Activated naive CD8-positive, alpha-beta T cell (primary cell): ENCODE results near the gene MKS1.
A peak's percentile ranks its signal among the peaks of the same experiment; 100 is the strongest.

Source experiments
- H3K27ac Mint-ChIP-seq: one replicate; pipeline ENCODE4 v1.8.0; 2021; ENCODE audit warnings: mixed read lengths
- H3K27me3 Mint-ChIP-seq: one replicate; pipeline ENCODE4 v1.8.0; 2021; ENCODE audit warnings: mixed read lengths
- H3K36me3 Mint-ChIP-seq: one replicate; pipeline ENCODE4 v1.8.0; 2021; ENCODE audit warnings: mixed read lengths
- H3K4me1 Mint-ChIP-seq: one replicate; pipeline ENCODE4 v1.8.0; 2021; ENCODE audit warnings: low read depth, mixed read lengths
- H3K4me3 Mint-ChIP-seq: one replicate; pipeline ENCODE4 v1.8.0; 2021; ENCODE audit warnings: mild to moderate bottlenecking, mixed read lengths
- H3K9me3 Mint-ChIP-seq: one replicate; pipeline ENCODE4 v1.8.0; 2021; ENCODE audit warnings: low read depth, mixed read lengths

The MKS1 gene

DNA sequence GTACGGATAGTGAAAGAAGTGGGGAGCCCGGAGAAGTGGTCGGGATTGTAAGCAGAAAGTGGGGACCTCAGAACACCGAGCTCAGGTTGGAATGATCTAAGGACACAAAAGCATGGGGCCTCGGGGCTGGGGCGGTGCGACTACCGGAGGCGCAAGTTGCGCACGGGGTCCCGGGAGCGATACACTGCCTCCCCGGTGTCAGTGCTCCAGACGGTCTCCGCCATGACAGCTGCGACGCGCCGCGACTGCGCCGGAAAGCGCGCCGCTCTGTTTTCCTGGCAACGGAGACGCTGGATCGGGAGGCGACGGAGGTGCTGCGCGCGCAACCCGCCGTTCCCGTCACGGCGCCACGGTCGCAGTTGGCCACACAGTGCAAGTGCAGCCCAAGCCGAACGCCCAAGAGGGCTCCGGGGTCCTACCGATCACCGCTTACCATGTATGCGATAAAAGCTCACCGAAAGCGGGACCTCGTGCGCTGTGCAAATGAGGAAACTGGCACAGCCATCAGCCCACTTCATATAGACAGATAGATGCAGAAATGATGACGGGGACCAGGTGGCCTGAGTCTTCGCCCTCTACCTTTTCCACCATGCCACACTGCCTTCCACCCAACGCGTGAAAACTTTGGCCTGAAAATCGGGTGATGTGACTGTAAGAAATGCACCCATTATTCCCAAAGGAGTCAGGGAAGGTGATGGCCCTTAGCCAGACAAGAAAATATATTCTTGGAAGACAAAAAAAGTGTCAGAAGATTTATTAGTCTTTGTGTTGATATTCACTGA lies at the start of gene MKS1:
Gene MKS1, minus strand, starts transcription at position 249 of the 782 bp plus-strand sequence. Its CDS starts 25 bp downstream, at position 224.
- Mint-ChIP-seq H3K36me3 (peaks cover 6% of the 10 kb centered on the region), H3K9me3 (no peaks in the 10 kb centered on the region), H3K27ac (peak within 1 kb of the TSS; percentile 98), H3K4me1 (peaks cover 32% of the 10 kb centered on the region), H3K27me3 (no peaks in the 10 kb centered on the region), H3K4me3 (peak within 1 kb of the TSS; percentile 98)

DNA sequence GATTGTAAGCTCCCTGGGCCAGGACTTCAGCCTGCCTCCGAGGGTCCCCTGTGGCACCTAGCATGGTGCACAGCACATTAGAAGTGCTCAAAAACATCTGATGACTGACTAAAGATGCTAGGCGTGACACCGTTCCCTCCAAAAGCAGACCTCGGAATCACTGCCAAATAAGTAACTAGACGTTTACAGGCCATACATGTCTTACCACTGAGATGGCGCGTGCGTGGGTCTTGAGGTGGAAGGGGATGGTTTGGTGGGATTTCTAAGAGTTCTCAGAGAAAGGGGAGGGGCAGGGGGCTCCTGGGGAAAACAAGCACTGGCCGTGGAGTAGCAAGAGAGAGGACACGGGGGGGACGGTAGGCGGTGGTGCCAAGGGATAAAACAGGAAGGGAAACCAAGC lies 49.3 kb upstream of the MKS1 start:
- no peaks in the 10 kb centered on the region for H3K4me1 Mint-ChIP-seq
- H3K27ac Mint-ChIP-seq, result no peak overlapping the region
- H3K36me3 Mint-ChIP-seq, result no peaks in the 10 kb centered on the region
- peaks cover 19% of the 10 kb centered on the region for H3K27me3 Mint-ChIP-seq
- H3K9me3 Mint-ChIP-seq, result no peaks in the 10 kb centered on the region
- H3K4me3 Mint-ChIP-seq, result no peak overlapping the region

DNA sequence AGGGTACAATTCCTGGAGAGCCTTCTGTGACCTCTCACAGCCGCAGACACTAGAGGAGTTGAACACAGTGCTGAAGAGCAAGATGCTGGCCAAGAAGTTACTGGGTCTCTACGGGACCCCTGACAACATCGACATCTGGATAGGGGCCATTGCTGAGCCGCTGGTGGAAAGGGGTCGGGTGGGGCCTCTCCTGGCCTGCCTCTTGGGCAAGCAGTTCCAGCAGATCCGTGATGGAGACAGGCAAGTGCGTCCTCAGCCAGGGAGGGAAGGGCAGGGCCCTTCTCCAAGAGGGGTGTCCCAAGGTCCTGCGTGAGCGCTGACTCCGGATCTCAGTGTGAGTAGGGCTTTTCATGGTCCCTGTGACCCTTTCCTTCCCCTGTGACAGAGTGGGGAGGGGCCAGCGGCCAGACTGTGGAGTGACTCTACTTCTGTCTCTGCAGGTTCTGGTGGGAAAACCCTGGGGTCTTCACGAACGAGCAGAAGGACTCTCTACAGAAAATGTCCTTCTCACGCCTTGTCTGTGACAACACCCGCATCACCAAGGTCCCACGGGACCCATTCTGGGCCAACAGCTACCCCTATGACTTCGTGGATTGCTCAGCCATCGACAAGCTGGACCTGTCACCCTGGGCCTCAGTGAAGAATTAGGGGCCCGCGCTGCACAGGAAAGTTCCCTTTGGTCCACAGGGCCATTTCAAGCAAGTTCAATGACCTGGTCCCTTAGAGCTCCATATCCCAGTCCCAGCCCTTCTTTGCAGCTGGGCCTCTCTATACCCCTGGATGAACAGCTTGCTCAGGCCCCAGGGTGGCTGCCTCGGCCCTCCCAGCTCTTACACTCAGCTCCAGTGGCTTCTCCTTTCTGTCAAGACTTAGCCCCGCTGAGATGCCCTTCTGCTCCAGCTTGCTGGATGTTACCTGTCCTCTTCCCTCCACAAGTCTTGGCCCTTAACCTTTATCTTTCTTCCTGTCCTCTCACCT lies 48.6 kb upstream of the MKS1 start:
- Mint-ChIP-seq H3K9me3 (no peaks in the 10 kb centered on the region), H3K4me1 (no peaks in the 10 kb centered on the region), H3K27ac (no peak overlapping the region), H3K36me3 (no peaks in the 10 kb centered on the region), H3K4me3 (no peak overlapping the region), H3K27me3 (peaks cover 19% of the 10 kb centered on the region)

DNA sequence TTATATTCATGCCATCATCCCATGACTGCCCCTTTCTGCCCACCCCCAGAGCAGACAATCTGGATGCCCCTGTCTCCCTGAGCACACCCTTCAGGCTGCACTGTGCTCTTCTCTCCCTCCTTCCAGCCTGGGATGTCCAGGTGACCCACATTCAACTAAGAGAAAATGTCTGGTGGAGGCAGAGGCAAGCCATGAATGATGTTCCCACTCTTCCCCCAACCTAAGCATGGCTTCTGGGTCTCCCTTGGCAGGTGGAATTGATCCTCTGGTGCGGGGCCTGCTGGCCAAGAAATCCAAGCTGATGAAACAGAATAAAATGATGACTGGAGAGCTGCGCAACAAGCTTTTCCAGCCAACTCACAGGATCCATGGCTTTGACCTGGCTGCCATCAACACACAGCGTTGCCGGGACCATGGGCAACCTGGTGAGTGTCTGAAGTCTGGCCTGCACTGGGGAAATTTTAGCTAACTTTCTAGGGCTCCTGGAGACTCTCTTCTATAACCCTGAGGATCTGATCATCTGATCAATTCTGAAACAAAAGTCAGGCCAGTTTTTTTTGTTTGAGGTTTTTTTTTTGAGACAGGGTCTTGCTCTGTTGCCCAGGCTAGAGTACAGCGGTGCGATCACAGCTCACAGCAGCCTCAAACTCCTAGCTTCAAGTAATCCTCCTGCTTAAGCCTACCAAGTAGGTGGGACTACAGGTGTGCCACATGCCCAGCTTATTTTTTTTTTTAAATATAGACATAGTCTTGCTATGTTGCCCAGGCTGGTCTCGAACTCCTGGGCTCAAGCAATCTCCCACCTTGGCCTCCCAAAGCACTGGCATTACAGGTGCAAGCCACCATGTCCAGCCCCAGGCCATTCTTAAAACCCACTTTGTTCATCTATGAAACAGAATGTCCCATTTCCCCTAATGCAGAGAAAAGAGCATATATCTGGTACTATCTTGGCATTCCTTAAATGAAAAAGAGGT lies 47.1 kb upstream of the MKS1 start:
- Mint-ChIP-seq H3K4me3 (no peak overlapping the region), H3K36me3 (no peaks in the 10 kb centered on the region), H3K4me1 (no peaks in the 10 kb centered on the region), H3K27me3 (peaks cover 28% of the 10 kb centered on the region), H3K27ac (no peak overlapping the region), H3K9me3 (no peaks in the 10 kb centered on the region)

DNA sequence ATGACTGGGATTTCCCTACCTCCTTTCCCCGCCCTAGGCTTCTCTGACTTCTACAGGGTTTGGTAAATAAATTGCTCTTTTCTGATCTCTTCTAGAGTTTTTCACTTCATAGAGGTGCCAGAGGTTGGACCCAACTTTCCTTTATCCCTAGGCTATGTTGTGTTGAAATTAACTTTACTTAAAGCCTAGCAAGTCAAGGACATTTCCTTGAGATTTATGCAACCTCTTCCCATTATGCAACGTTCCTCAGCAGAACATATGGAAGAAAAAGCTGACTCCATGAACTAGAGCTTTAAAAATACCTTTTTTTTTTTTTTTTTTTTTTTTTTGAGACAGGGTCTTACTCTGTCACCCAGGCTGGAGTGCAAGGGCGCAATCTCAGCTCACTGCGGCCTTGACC lies 46.2 kb upstream of the MKS1 start:
- Mint-ChIP-seq H3K4me1 (no peaks in the 10 kb centered on the region), H3K36me3 (no peaks in the 10 kb centered on the region), H3K9me3 (no peaks in the 10 kb centered on the region), H3K4me3 (no peak overlapping the region), H3K27me3 (peaks cover 36% of the 10 kb centered on the region), H3K27ac (no peak overlapping the region)

DNA sequence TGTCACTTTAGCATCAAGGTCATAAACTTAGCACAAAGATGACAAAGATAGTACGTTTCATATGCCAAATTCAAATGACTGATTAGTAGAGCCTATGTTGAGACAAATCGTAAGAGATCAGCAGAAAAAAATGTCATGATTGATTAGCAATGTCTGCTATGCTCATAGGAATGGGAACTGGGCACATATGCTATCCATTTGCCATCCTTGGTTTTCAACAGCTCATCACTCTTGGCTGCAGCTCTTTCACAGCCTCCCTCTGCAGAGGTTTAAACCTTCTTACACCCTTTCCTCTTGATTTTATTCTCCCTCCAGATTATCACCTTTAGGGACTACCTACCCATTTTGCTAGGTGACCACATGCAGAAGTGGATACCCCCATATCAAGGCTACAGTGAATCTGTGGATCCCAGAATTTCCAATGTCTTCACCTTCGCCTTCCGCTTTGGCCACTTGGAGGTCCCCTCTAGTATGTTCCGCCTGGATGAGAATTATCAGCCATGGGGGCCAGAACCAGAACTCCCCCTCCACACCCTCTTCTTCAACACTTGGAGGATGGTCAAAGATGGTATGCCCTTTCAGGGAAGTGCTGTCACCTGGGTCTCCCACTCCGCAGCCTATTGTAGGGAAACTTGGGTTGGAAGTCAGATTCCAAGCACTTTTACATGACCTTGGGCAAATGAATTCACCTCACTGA lies 45.5 kb upstream of the MKS1 start:
- Mint-ChIP-seq H3K9me3 (no peaks in the 10 kb centered on the region), H3K27me3 (peaks cover 39% of the 10 kb centered on the region), H3K4me3 (no peak overlapping the region), H3K36me3 (no peaks in the 10 kb centered on the region), H3K4me1 (no peaks in the 10 kb centered on the region), H3K27ac (no peak overlapping the region)

DNA sequence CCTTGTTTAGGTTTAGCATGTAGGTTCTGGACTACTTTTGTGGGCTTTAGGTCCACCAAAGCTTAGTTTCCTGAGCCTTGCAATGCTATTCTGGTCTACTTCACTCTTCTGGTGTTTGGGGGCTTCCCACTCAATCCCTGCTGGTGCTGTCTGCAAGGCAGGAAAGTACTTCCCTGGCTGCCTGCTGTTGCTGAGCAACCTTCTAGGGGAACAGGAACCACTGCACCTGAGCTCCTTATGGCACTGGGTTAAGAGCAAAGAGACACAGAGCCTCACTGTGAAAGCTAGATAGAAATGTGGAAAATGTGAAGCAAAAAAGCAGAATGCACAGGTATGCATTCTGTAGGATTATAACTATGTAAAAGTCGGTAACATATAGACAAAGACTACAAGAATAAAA lies 44.7 kb upstream of the MKS1 start:
- H3K27me3 Mint-ChIP-seq, result peaks cover 39% of the 10 kb centered on the region
- no peaks in the 10 kb centered on the region for H3K36me3 Mint-ChIP-seq
- H3K27ac Mint-ChIP-seq, result no peak overlapping the region
- no peaks in the 10 kb centered on the region for H3K9me3 Mint-ChIP-seq
- H3K4me3 Mint-ChIP-seq, result no peak overlapping the region
- H3K4me1 Mint-ChIP-seq, result no peaks in the 10 kb centered on the region

DNA sequence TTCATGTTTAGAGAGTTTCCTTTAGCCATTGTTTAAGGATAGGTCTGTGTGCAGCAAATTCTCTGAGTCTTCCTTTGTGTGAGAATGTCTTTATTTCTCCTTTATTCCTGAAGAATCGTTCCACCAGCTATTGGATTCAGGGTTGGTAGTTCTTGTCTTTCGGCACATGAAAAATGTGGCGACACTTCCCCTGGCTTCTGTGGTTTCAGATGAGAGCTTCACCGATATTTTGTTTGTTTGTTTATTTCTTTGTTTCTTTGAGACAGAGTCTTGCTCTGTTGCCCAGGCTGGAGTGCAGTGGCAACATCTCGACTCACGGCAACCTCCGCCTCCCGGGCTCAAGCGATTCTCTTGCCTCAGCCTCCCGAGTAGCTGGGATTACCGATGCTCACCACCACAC lies 43.1 kb upstream of the MKS1 start:
- H3K27me3 Mint-ChIP-seq, result peaks cover 44% of the 10 kb centered on the region
- no peak overlapping the region for H3K4me3 Mint-ChIP-seq
- no peaks in the 10 kb centered on the region for H3K9me3 Mint-ChIP-seq
- H3K4me1 Mint-ChIP-seq, result no peaks in the 10 kb centered on the region
- H3K27ac Mint-ChIP-seq, result no peak overlapping the region
- no peaks in the 10 kb centered on the region for H3K36me3 Mint-ChIP-seq

DNA sequence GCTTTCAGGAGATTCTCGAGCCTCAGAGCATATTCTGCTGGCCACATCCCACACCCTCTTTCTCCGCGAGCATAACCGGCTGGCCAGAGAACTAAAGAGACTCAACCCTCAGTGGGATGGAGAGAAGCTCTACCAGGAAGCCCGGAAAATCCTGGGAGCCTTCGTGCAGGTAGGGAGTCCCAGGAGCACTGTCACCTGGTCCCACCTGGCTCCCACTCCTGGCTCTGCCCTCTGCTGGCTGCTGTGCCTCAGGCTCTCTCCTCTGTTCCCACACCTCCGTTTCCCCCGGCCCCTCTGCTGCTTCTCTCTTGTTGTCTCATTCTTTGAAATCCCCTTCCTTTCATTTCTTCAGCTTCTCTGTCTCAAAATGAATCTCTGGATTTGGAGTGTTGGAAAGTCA lies 35.7 kb upstream of the MKS1 start:
- H3K27me3 Mint-ChIP-seq, result peaks cover 12% of the 10 kb centered on the region
- H3K36me3 Mint-ChIP-seq, result no peaks in the 10 kb centered on the region
- H3K4me1 Mint-ChIP-seq, result no peaks in the 10 kb centered on the region
- H3K9me3 Mint-ChIP-seq, result no peaks in the 10 kb centered on the region
- no peak overlapping the region for H3K4me3 Mint-ChIP-seq
- H3K27ac Mint-ChIP-seq, result no peak overlapping the region

DNA sequence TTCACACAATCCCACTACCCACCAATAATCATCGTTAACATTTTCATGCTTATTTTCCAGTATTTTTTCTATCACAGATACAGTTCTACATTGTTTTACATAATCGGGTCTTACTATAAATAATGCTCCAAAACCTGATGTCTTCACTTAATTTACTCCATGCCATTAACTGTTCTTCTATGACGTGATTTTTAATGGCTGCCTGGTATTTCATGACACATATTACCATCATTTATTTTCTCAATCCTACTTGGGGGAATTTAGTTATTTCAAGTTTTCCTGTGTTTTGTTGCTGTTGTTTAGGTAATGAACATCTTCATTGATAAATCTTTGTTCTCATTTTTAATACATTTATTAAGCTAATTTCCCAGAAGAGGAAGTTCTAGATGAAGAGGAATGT lies 34.0 kb upstream of the MKS1 start:
- H3K27me3 Mint-ChIP-seq, result peaks cover 7% of the 10 kb centered on the region
- no peaks in the 10 kb centered on the region for H3K9me3 Mint-ChIP-seq
- no peak overlapping the region for H3K27ac Mint-ChIP-seq
- no peaks in the 10 kb centered on the region for H3K36me3 Mint-ChIP-seq
- peaks cover 6% of the 10 kb centered on the region for H3K4me1 Mint-ChIP-seq
- no peak overlapping the region for H3K4me3 Mint-ChIP-seq

DNA sequence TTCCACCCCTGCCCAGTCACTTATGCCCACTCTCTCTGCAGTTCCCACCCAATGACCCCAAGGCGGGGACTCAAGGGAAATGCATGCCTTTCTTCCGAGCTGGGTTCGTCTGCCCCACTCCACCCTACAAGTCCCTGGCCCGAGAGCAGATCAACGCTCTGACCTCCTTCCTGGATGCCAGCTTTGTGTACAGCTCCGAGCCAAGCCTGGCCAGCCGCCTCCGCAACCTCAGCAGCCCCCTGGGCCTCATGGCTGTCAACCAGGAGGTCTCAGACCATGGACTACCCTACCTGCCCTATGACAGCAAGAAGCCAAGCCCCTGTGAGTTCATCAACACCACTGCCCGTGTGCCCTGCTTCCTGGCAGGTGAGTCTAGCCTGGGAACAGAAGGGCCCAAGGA lies 33.1 kb upstream of the MKS1 start:
- Mint-ChIP-seq H3K4me1 (peaks cover 10% of the 10 kb centered on the region), H3K9me3 (no peaks in the 10 kb centered on the region), H3K27ac (no peak overlapping the region), H3K36me3 (no peaks in the 10 kb centered on the region), H3K4me3 (no peak overlapping the region), H3K27me3 (peaks cover 3% of the 10 kb centered on the region)

DNA sequence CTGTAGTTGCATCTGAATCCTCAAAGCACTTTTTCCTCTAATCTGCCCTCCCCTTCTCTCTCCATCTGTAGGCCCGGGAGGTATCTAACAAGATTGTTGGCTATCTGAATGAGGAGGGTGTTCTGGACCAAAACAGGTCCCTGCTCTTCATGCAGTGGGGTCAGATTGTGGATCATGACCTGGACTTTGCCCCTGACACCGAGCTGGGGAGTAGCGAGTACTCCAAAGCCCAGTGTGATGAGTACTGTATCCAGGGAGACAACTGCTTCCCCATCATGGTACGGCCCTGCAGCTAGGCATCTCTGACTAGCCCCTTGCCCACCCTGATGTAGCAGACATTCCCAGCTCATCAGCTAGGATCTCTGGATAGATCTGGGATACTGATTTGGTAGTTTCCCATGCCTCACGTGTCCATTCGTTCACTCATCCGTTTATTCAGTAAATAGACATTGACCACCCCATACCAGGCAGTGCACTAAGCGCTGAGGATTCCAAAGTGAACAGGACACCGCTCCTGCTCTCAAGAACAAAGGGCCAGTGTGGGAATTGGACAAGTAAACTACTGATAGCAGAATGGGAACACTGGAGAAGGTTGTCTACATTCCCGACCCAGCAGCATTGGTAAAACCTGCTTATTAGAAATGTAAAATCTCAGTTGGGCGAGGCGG lies 31.4 kb upstream of the MKS1 start:
- peaks cover 10% of the 10 kb centered on the region for H3K4me1 Mint-ChIP-seq
- peaks cover 3% of the 10 kb centered on the region for H3K27me3 Mint-ChIP-seq

DNA sequence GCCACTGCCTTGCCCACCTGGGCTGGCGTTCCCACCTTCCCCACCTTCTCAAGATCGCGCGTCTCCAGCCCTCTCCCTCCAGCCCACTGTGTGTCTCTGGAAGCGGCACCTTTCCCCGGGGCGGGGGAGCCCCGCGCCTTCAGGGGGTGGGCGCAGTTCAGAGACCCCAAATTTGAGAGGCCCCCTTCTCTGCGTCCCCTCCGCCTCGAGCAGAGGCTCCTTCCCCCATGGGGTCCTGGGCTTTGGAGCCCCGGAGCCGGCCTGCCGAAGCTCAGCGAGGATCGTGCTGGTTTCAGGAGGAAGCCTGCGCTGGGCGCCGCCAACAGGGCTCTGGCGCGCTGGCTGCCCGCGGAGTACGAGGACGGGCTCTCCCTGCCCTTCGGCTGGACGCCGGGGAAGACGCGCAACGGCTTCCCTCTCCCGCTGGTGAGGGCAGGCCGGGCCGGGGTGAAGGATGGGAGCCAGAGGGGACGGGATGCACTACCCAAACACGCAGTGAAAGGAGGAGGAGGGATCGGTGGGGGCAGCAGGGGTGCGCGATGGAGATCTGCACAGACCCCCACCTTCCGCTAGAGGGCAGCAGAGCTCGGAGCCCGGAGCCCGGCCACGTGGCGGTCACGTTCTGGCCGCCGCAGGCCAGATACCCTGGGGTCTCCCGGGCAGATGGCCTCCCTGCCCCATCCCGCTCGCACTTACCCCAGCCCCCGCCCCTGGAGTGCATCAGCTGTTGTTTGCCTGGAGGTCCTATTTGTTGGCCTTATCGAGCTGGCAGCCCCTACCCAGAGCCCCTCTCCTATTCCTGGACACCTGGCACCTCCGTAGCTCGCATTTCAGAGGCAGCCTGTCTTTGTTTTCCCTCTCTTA lies 30.4 kb upstream of the MKS1 start:
- H3K27me3 Mint-ChIP-seq, result peaks cover 3% of the 10 kb centered on the region
- H3K27ac Mint-ChIP-seq, result no peak overlapping the region
- H3K36me3 Mint-ChIP-seq, result no peaks in the 10 kb centered on the region
- H3K4me3 Mint-ChIP-seq, result peak overlapping the region; percentile 72
- H3K4me1 Mint-ChIP-seq, result peaks cover 10% of the 10 kb centered on the region
- H3K9me3 Mint-ChIP-seq, result no peaks in the 10 kb centered on the region

More for the DNA sequence above, 31.4 kb upstream of the MKS1 start:
- H3K9me3 Mint-ChIP-seq, result no peaks in the 10 kb centered on the region
- no peak overlapping the region for H3K27ac Mint-ChIP-seq
- peak overlapping the region; percentile 49 for H3K4me3 Mint-ChIP-seq
- no peaks in the 10 kb centered on the region for H3K36me3 Mint-ChIP-seq
